GM19372 (cell line): ENCODE results near the gene TPM1.

ENCODE experiments used
- ATAC-seq: cut with Tn5 transposase; IDR thresholded peaks from one replicate; pipeline ENCODE4 v1.9.1; 2021; ENCODE audit warnings: mild to moderate bottlenecking, low read depth, moderate library complexity; ENCODE audit not compliant: unreplicated experiment

TPM1 gene

GRCh38 chr15:63040509-63040908 is 2.0 kb upstream of the TPM1 start:
- no peak for ATAC-seq

GRCh38 chr15:63040954-63041353 is 1.6 kb upstream of the TPM1 start:
- ATAC-seq = no peak

GRCh38 chr15:63041402-63041973 is 1.1 kb upstream of the TPM1 start:
- ATAC-seq = no peak

- ATAC-seq = no peak
Observed at GRCh38 chr15:63042877-63043334, 359 bp downstream of the TPM1 start.

- ATAC-seq = no peak
Observed at GRCh38 chr15:63043335-63044076, 959 bp downstream of the TPM1 start.

- no peak for ATAC-seq
Observed at GRCh38 chr15:63044077-63044644, 1.6 kb downstream of the TPM1 start.

GRCh38 chr15:63044645-63045464 is 2.3 kb downstream of the TPM1 start:
- no peak for ATAC-seq

- ATAC-seq = no peak
Observed at GRCh38 chr15:63045465-63045840, 2.9 kb downstream of the TPM1 start.

- no peak for ATAC-seq
Observed at GRCh38 chr15:63045879-63046278, 3.3 kb downstream of the TPM1 start.

- ATAC-seq = no peak
Observed at GRCh38 chr15:63046917-63047760, 4.6 kb downstream of the TPM1 start.

- no peak for ATAC-seq
Observed at GRCh38 chr15:63047792-63048114, 5.2 kb downstream of the TPM1 start.

GRCh38 chr15:63048115-63048775 is 5.7 kb downstream of the TPM1 start:
- ATAC-seq = peak; percentile 84

GRCh38 chr15:63048776-63049665 is 6.5 kb downstream of the TPM1 start:
- no peak for ATAC-seq

GRCh38 chr15:63049783-63050371 is 7.3 kb downstream of the TPM1 start:
- ATAC-seq = no peak

- ATAC-seq = no peak
Observed at GRCh38 chr15:63050731-63051155, 8.2 kb downstream of the TPM1 start.

- no peak for ATAC-seq
Observed at GRCh38 chr15:63051156-63052066, 8.9 kb downstream of the TPM1 start.

GRCh38 chr15:63052077-63052841 is 9.7 kb downstream of the TPM1 start:
- ATAC-seq = no peak
